Heart right ventricle (tissue), 16 donors: Measurements from ENCODE around the gene PTPN5. TPM values are rescaled to one million over a fixed set of nuclear protein-coding genes. Genes with fewer than 3 reads are reported as not detected.

Source experiments
- ATAC-seq, 8 donors: fragments of 200-7000 bp; cut with Tn5 transposase; one replicate each; pipeline ENCODE4 v1.9.1; 2020; ENCODE audit warnings: mild to moderate bottlenecking in 8 of 8, moderate library complexity in 8 of 8, moderate number of reproducible peaks in 1 of 8
- DNase-seq, 2 donors: peaks; one replicate each; pipeline ENCODE4 v3.0.0-alpha.2; 2020
- H3K27ac ChIP-seq, 10 donors: fragments of 200-600 bp; sonication (generic) in 2 of 10; one replicate each; pipeline versions ENCODE4 v1.5.0 to v1.8.0; 2020 to 2022; ENCODE audit warnings: mild to moderate bottlenecking in 3 of 10
- H3K27me3 ChIP-seq, 7 donors: fragments of 200-600 bp; one replicate each; pipeline ENCODE4 v1.8.0; 2021 to 2022; ENCODE audit warnings: mild to moderate bottlenecking in 2 of 7
- H3K36me3 ChIP-seq, 9 donors: fragments of 200-600 bp; sonication (generic) in 1 of 9; one replicate each; pipeline versions ENCODE4 v1.5.0 to v1.8.0; 2020 to 2022; ENCODE audit warnings: mild to moderate bottlenecking in 2 of 9
- H3K4me1 ChIP-seq, 9 donors: fragments of 200-600 bp; sonication (generic) in 1 of 9; one replicate each; pipeline versions ENCODE4 v1.5.0 to v1.8.0; 2020 to 2022; ENCODE audit warnings: mild to moderate bottlenecking in 4 of 9
- H3K4me3 ChIP-seq, 10 donors: fragments of 200-600 bp; sonication (generic) in 2 of 10; one replicate each; pipeline versions ENCODE4 v1.5.0 to v1.8.0; 2020 to 2022; ENCODE audit warnings: mild to moderate bottlenecking in 7 of 10, moderate library complexity in 2 of 10
- H3K9me3 ChIP-seq, 11 donors: fragments of 200-600 bp in 10 of 11; sonication (generic) in 2 of 11; one replicate each; pipeline versions ENCODE4 v1.5.0 to v1.8.0; 2013 to 2022; ENCODE audit warnings: mild to moderate bottlenecking in 2 of 11, control low read depth in 1 of 11, moderate library complexity in 1 of 11
- CTCF ChIP-seq, 9 donors: fragments of 200-600 bp; sonication (generic) in 2 of 9; IDR thresholded peaks; one replicate each; pipeline versions ENCODE4 v1.5.0 to v1.8.0; 2021 to 2022; ENCODE audit warnings: antibody characterized with exemption in 9 of 9, mild to moderate bottlenecking in 5 of 9, moderate library complexity in 1 of 9
- WGBS, 2 donors: extraction: QIAGEN DNeasy Blood & Tissue Kit; methylation state at CpG; one replicate each; pipeline ENCODE4 v1.1.7; 2013; ENCODE audit warnings: inconsistent platforms in 1 of 2; 5-methylcytosine and 5-hydroxymethylcytosine counted together
- intact Hi-C, 10 donors: fragments of 100-400 bp; cut with DNase I; formaldehyde crosslinking; loops; one replicate each; pipeline versions ENCODE4 v1.11.1 to v1.14.2; 2022
- polyA plus RNA-seq, 2 donors: library from polyadenylated mRNA; stranded (reverse); fragments of 200-250 nt; gene quantifications; one replicate each; pipeline ENCODE4 v1.2.3, GENCODE V29; 2013
- total RNA-seq, 10 donors: library from RNA; stranded (reverse); fragmentation: NEBNext Ultra II Directional in 3 of 10; extraction: Animal tissue kit (Norgen Biotek cat#: 25700) in 3 of 10; gene quantifications; one replicate each; pipeline versions ENCODE4 v1.2.1 to v1.2.4, GENCODE V29; 2021 to 2023
- donor health status: Arrhythmogenic right ventricular cardiomyopathy.
- donor health status: ischemic (EF 13 %, LVEDD 7.1; RV severe dilation, severe dysfunction).
- donor health status: healthy with polysubstance abuse.
- donor health status: DM: no; HTN: yes; CAD: no.
- donor health status: DM: no; HTN: no; CAD: no.
- donor health status: ischemic (EF 25% LVEDD 6.9; RV normal size, moderate dysfunction).
- donor health status: ischemic (EF 25% LVEDD 5.7; RV mildly dilated, moderate dysfunction).
- donor health status: healthy.
- donor health status: DM: yes; HTN: yes; CAD: no.
- donor health status: Ischemic cardiomyopathy.
- donor health status: ischemic (EF 35%, LVEDD 5.7; RV mildly dilated, moderate dysfunction).
- donor health status: nonischemic (EF 11% LVEDD 7.7; RV severe dilation, severe dysfunction).
- donor health status: DM: yes; HTN: yes; CAD: no.
- donor health status: PGD.
- donor health status: ischemic (EF 29% LVEDD 5.4; RV normal size, mild dysfunction).
- donor health status: nonischemic (EF 23%, LVEDD 6.1; RV moderate dilation, normal function).

PTPN5 gene
- total and polyA plus RNA-seq, 12 donors: 1.5 to 8.8 (median 3.6) TPM

GRCh38 chr11:18700375-18700774 lies 91.2 kb downstream of the PTPN5 start:
- peaks cover 9 to 59% (median 38%) of the 10 kb centered on the region in 9 donors for H3K4me1 ChIP-seq
- ATAC-seq (no peak), DNase-seq (no peak)
- intact Hi-C loops: loop anchor here in 2 of 10 donors (5.0 to 10.0 kb wide), 2 partner anchors 63 to 176 kb away; partner anchors contain the start of gene TSG101 (in 1 of the 2)
- peaks cover 0 to 3% (median 0%) of the 10 kb centered on the region in 7 donors for H3K27me3 ChIP-seq
- H3K9me3 ChIP-seq: no peaks in the 10 kb centered on the region
- peaks cover 0 to 19% (median 7%) of the 10 kb centered on the region in 9 donors for H3K36me3 ChIP-seq
- TF ChIP-seq CTCF (IDR thresholded peaks at IDR 0.05): no peak
- H3K27ac ChIP-seq: peak overlapping the region in 4 of 10 donors; percentile 65 to 90 (median 90)
- H3K4me3 ChIP-seq: peak overlapping the region in 5 of 10 donors; percentile 3 to 92 (median 12)
- WGBS, 2 donors: 54 to 67% methylated on average over 1 of the region's 1 CpG

GRCh38 chr11:18699848-18700261 lies 91.7 kb downstream of the PTPN5 start:
- TF ChIP-seq CTCF (IDR thresholded peaks at IDR 0.05): no peak
- peaks cover 5 to 54% (median 33%) of the 10 kb centered on the region in 9 donors for H3K4me1 ChIP-seq
- no peaks in the 10 kb centered on the region for H3K9me3 ChIP-seq
- DNase-seq (peak in 1 of 2 donors; percentile 37), ATAC-seq (peak; percentile 12 to 49 (median 22))
- intact Hi-C loops: loop anchor here in 5 of 10 donors (5.0 to 10.0 kb wide), 4 partner anchors 63 to 175 kb away; partner anchors contain the start of genes SPTY2D1 (in 3 of the 5) and TSG101 (in 1 of the 5)
- H3K27me3 ChIP-seq: no peaks in the 10 kb centered on the region
- H3K27ac ChIP-seq: peak overlapping the region in 8 of 10 donors; percentile 74 to 93 (median 90)
- H3K4me3 ChIP-seq: peak overlapping the region in 9 of 10 donors; percentile 64 to 92 (median 81)
- 30 to 32% methylated on average over 3 of the region's 3 CpGs for WGBS, 2 donors
- H3K36me3 ChIP-seq: peaks cover 0 to 19% (median 7%) of the 10 kb centered on the region in 9 donors

- Histone ChIP-seq H3K9me3 (no peaks in the 10 kb centered on the region), H3K27me3 (no peaks in the 10 kb centered on the region), H3K27ac (peak overlapping the region in 9 of 10 donors; percentile 74 to 93 (median 90)), H3K4me3 (peak overlapping the region; percentile 57 to 92 (median 79)), H3K4me1 (peaks cover 5 to 49% (median 26%) of the 10 kb centered on the region in 9 donors), H3K36me3 (peaks cover 0 to 19% (median 7%) of the 10 kb centered on the region in 9 donors)
- peak in 1 of 9 donors; percentile 22 for TF ChIP-seq CTCF (IDR thresholded peaks at IDR 0.05)
- 9% methylated on average over 9 of the region's 9 CpGs for WGBS, 2 donors
- ATAC-seq: no peak
- DNase-seq: no peak
- intact Hi-C loops: loop anchor here in 4 of 10 donors (5.0 to 10.0 kb wide), 3 partner anchors 62 to 67 kb away; partner anchors contain the start of gene SPTY2D1 (in 3 of the 4)
Observed at GRCh38 chr11:18699269-18699596, 92.4 kb downstream of the PTPN5 start.

- 0 to 1% methylated on average over 84 to 98 of the region's 98 CpGs for WGBS, 2 donors
- Histone ChIP-seq H3K27ac (peak within 1 kb of the TSS in 9 of 10 donors; percentile 74 to 93 (median 90)), H3K27me3 (no peaks in the 10 kb centered on the region), H3K4me1 (peaks cover 5 to 43% (median 20%) of the 10 kb centered on the region in 9 donors), H3K9me3 (no peaks in the 10 kb centered on the region), H3K36me3 (peaks cover 0 to 19% (median 7%) of the 10 kb centered on the region in 9 donors), H3K4me3 (peak within 1 kb of the TSS; percentile 57 to 92 (median 79))
- TF ChIP-seq CTCF (IDR thresholded peaks at IDR 0.05): no peak
- DNase-seq: peak; percentile 92 to 95
- peak; percentile 91 to 95 (median 94) for ATAC-seq
- intact Hi-C loops: loop anchor here in 6 of 10 donors (1.0 to 10.0 kb wide), 4 partner anchors 61 to 66 kb away; partner anchors contain the start of gene SPTY2D1 (in 5 of the 6)
Observed at GRCh38 chr11:18698341-18699268, 93.0 kb downstream of the PTPN5 start, which contains the start of gene TMEM86A. TMEM86A (plus strand) TSS chr11:18698779; CDS start chr11:18698887, 108 bp downstream.
